Fibroblast of pulmonary artery (primary cell): ENCODE results near the gene LENEP.

Source experiments
- DNase-seq: peaks from one replicate; pipeline ENCODE4 v3.0.0-alpha.2; 2010; ENCODE audit warnings: low read depth
- H3K4me3 ChIP-seq: replicated peaks from 2 replicates; pipeline ENCODE4 v1.5.1; 2011; ENCODE audit warnings: low read depth, mild to moderate bottlenecking, control low read depth, low read length, moderate library complexity
- TF ChIP-seq, protein P1 (sequence below): IDR thresholded peaks from 2 replicates; pipeline ENCODE4 v1.5.1; 2011; ENCODE audit warnings: mild to moderate bottlenecking, control low read depth, low read length, inconsistent platforms; ENCODE audit errors: missing control alignments

Gene LENEP

GRCh38 chr1:154956544-154956941 lies 36.8 kb upstream of the LENEP start:
- TF ChIP-seq, protein P1, sequence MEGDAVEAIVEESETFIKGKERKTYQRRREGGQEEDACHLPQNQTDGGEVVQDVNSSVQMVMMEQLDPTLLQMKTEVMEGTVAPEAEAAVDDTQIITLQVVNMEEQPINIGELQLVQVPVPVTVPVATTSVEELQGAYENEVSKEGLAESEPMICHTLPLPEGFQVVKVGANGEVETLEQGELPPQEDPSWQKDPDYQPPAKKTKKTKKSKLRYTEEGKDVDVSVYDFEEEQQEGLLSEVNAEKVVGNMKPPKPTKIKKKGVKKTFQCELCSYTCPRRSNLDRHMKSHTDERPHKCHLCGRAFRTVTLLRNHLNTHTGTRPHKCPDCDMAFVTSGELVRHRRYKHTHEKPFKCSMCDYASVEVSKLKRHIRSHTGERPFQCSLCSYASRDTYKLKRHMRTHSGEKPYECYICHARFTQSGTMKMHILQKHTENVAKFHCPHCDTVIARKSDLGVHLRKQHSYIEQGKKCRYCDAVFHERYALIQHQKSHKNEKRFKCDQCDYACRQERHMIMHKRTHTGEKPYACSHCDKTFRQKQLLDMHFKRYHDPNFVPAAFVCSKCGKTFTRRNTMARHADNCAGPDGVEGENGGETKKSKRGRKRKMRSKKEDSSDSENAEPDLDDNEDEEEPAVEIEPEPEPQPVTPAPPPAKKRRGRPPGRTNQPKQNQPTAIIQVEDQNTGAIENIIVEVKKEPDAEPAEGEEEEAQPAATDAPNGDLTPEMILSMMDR, result no peak
- no peak for DNase-seq
- peak overlapping the region; percentile 80 for H3K4me3 ChIP-seq

- TF ChIP-seq, protein P1, result no peak
- H3K4me3 ChIP-seq, result no peak overlapping the region
- DNase-seq, result no peak
Measured at GRCh38 chr1:154957091-154957657, 36.2 kb upstream of the LENEP start.

DNA sequence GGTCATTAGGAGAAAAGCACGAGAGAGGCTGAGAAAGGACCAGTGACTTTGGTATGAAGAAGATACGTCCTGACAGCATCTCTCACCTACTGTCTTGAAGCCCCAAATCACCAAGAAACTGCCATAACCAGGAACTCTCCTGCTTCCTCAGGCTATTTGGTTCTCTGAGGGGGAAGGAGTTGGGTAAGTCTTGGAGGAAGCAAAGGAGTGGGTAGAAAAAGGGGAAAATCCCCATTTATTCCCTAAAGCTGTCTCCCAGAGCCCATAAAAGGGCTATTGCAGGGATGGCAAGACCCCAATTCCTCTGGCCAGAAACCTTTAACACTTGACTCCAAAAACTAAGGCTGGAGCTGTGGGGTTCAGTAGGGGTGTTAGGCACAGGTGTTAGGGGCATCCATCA lies 35.4 kb upstream of the LENEP start:
- TF ChIP-seq, protein P1, result no peak
- no peak overlapping the region for H3K4me3 ChIP-seq
- DNase-seq, result no peak

DNA sequence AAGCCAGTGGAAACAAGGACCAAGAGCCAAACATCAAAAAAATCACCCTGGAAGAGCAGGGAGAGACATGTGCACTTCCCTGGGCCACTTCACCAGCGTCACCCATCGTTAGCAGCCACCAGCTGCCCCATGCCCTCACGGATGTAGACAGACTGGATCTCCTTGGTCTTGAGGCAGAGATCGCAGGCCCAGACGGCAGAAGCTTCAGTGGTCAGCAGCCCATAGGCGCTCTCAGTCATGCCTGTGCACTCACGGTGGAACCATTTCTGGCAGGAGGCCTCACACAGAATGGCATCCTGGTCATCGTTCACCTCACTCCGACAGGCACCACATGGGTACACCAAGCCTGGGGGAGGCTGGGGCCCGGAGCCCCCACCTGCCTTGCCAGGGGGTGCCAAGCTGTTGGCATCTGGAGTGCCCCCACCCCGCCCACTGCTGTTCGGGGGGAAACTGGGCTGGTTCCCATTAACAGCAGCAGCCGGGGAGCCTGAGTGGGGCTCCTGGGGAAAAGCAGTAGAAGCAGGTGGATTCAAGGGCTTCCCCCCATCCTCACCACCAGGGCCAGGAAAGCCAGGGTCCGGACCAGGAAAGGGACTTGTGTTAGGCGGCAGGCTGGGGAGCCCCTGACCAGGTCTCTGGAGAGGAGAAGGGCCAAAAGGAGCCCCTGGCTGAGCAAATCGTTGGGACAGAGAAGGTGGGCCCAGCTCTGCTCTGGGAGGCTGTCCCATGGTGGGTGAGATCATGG lies 34.5 kb upstream of the LENEP start:
- TF ChIP-seq, protein P1, result no peak
- H3K4me3 ChIP-seq, result no peak overlapping the region
- DNase-seq, result no peak

GRCh38 chr1:154959426-154959780 lies 34.0 kb upstream of the LENEP start:
- no peak for DNase-seq
- no peak overlapping the region for H3K4me3 ChIP-seq
- TF ChIP-seq, protein P1, result no peak

DNA sequence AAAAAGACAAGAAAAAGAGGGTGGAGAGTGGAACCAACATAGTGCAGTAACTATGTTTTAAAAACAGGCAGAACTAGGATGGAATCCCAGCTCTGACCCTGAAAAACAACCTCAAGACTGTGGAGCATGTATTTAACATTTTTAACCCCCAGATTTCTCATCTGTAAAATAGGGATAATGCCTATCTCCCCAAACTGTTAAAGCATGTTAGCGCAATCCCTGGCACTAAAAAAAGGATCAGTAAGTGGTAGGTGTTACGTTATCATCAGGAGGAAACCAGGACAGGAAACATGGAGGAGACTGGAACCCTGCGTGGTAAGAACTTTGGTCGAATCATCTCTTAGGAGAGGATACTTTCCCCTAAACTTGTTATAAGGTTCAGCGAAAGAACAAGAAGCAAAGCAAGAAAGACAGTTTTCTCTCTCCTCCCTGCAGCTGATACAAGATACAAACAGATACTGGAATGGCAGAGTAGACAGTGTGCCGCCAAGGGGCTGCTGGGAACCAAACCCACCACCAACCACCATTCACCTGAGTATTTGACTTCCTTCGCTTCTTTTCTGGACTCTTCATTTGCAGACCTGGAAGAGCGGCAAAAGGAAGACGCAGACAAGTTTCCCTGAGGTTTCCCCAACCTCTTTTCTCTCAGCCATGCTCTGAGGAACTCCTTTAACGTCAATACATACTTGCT lies 32.8 kb upstream of the LENEP start:
- H3K4me3 ChIP-seq, result peak overlapping the region; percentile 68
- DNase-seq, result no peak
- TF ChIP-seq, protein P1, result no peak
